Lower leg skin (tissue), 3 donors: ENCODE measurements around the gene PCCA.

Experiments used
- CTCF ChIP-seq, 3 donors: fragments of 450-650 bp; IDR thresholded peaks; one replicate each; pipeline ENCODE4 v1.5.1; 2016; ENCODE audit warnings: antibody characterized with exemption in 3 of 3, mild to moderate bottlenecking in 3 of 3, moderate library complexity in 2 of 3
- POLR2A ChIP-seq, 2 donors: fragments of 450-650 bp; IDR thresholded peaks; one replicate each; pipeline ENCODE4 v1.6.1; 2016 to 2017; ENCODE audit warnings: antibody characterized with exemption in 2 of 2, mild to moderate bottlenecking in 1 of 2, moderate library complexity in 1 of 2

- TF ChIP-seq CTCF (IDR thresholded peaks at IDR 0.05) (no peak), POLR2A (IDR thresholded peaks at IDR 0.05) (no peak)
These were observed 394.2 kb downstream of the PCCA start for GRCh38 chr13:100483139-100483538.
